HG02870 (cell line): ENCODE results near the gene EPHB1.

ENCODE experiments used
- ATAC-seq: cut with Tn5 transposase; IDR thresholded peaks from one replicate; pipeline ENCODE4 v1.9.1; 2021; ENCODE audit warnings: mild to moderate bottlenecking, moderate library complexity; ENCODE audit not compliant: unreplicated experiment

Gene EPHB1

GRCh38 chr3:135069406-135069805 is 274.3 kb downstream of the EPHB1 start:
- no peak for ATAC-seq

DNA sequence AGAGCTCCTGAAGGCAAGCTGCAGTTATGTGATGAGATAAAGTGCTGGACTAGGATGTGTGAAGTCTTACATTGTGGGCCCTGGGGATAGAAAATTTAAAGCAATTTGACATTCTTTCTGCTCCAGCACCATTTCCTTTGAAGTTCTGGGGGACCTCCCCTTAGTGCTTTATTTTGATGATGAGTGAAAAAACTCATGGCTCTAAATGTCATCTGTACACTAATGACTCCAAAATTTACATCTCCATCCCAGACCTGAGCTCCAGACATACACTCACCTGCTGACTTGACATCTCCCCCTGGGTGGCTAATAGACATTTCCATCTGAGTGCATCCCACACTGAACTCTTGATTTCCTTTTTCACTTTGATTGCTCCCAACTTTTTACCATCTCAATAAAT is 276.4 kb downstream of the EPHB1 start:
- no peak for ATAC-seq

GRCh38 chr3:135072431-135072830 is 277.4 kb downstream of the EPHB1 start:
- no peak for ATAC-seq

GRCh38 chr3:135075157-135075556 is 280.1 kb downstream of the EPHB1 start:
- no peak for ATAC-seq

DNA sequence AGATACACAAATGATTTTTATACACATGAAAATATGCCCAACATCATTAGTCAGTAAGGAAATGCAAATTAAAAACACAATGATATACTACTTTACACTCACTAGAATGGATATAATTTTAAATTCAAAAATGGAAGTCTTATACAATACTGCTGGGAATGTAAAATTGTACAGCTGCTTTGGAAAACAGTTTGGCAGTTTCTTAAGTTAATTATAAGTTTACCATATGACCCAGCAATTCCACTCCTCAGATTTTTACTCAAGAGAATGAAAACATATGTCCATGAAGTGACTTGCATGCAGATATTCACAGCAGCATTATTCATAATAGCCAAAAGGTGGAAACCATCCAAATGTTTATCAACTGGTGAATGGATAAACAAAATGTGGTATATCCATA is 281.3 kb downstream of the EPHB1 start:
- ATAC-seq, result no peak

- no peak for ATAC-seq
Measured at GRCh38 chr3:135077186-135077585, 282.1 kb downstream of the EPHB1 start.

DNA sequence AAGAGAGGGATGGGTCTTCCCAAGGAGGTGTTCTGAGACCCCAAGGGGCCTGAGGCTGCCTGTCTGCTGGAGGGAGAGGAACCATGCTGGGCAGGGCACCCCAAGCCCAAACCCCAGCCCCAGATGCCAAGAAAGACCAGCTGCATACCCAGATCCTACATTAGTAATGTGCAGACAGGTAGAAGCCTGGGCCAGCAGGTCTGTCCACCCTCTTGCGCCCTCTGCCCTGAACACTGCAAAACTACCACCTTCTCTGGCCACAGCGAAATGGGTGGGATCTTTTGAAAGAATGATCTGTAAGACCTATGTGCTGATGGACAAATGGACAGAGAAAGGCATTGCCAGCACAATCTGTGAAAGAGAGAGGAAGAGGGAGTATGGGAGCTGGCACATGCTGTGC is 283.2 kb downstream of the EPHB1 start:
- no peak for ATAC-seq

DNA sequence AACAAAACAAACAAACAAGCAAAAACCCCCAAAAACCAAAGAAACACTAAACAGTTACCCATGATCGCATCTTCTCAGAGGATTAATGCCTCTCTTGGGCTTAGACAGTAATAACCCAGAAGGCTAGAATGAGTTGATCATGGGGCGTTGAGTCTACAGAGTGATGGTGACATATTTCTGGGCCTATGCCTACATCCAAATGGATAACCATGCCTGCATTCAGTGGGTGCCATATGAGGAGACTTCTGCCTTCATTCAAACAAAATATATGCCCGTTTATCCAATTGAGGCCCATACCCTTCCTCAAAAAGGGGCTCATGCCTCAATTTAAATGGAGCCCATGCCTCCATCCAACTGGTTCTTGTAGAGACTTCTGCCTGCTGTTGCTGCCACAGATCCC is 284.0 kb downstream of the EPHB1 start:
- no peak for ATAC-seq

- ATAC-seq, result no peak
Measured at GRCh38 chr3:135081451-135081850, 286.4 kb downstream of the EPHB1 start.

- no peak for ATAC-seq
Measured at GRCh38 chr3:135081856-135082434, 286.9 kb downstream of the EPHB1 start.

GRCh38 chr3:135082706-135083105 is 287.6 kb downstream of the EPHB1 start:
- no peak for ATAC-seq

- no peak for ATAC-seq
Measured at GRCh38 chr3:135083179-135083578, 288.1 kb downstream of the EPHB1 start.

GRCh38 chr3:135083756-135084155 is 288.7 kb downstream of the EPHB1 start:
- ATAC-seq, result no peak

GRCh38 chr3:135084405-135084804 is 289.3 kb downstream of the EPHB1 start:
- no peak for ATAC-seq

GRCh38 chr3:135084976-135085375 is 289.9 kb downstream of the EPHB1 start:
- no peak for ATAC-seq

- no peak for ATAC-seq
Measured at GRCh38 chr3:135085652-135086436, 290.8 kb downstream of the EPHB1 start.

DNA sequence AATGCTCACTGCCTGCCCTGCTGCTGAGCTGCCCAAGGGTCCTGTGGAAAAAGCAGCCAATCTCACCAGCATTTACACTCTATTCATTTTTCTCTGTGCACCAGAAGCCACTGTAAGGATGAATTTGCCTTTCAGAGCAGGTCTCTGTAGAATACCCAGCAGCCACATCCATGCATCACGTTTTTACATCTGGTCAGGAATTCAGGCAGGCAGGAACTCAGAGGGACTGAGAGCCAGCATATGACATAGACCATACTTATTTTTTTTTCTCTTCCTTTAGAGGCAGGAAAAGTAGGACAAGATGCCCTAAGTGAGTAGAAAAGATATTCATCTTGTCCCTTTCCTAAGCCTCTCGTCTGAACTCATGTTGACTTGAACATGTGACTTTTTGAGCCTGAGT is 292.7 kb downstream of the EPHB1 start:
- ATAC-seq, result no peak

DNA sequence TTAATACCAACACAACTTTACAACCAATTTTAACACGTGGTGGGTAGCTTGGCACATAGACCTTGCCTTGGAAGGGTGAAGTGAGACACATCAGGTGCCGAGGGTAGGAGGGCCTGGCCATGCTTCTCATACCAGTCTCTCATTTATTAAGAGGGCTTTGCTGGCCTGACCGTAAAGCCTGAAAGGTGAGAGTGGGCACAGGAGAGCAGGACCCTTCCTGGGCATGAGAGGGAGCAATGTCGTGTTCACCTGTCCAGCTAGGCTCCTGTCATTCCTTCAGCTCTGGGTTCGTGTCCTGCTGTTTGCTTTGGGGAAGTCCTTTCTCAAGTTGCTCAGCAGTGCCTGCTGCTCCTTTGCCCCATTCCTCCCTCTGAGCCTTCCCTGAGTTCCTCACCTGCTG is 294.4 kb downstream of the EPHB1 start:
- ATAC-seq, result no peak

- ATAC-seq, result peak; percentile 50
Measured at GRCh38 chr3:135090020-135090717, 295.1 kb downstream of the EPHB1 start.

GRCh38 chr3:135091946-135092345 is 296.9 kb downstream of the EPHB1 start:
- no peak for ATAC-seq

DNA sequence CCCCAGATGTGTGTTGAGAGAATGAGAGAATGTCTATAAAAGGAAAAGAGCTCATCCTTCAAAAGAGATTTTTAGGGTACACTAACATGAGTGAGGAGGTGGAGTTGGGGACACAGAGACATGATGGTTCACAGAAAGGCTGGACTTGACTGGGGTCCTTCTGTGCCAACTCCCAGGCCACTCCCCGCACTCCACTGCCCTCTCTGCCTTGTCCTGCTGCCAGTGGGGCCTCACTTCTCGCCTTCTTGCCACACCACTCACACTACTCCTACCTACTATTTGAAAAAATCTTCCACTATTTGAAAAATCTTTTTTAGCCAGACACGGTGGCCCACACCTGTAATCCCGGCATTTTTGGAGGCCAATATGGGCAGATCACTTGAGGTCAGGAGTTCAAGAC is 298.1 kb downstream of the EPHB1 start:
- no peak for ATAC-seq

DNA sequence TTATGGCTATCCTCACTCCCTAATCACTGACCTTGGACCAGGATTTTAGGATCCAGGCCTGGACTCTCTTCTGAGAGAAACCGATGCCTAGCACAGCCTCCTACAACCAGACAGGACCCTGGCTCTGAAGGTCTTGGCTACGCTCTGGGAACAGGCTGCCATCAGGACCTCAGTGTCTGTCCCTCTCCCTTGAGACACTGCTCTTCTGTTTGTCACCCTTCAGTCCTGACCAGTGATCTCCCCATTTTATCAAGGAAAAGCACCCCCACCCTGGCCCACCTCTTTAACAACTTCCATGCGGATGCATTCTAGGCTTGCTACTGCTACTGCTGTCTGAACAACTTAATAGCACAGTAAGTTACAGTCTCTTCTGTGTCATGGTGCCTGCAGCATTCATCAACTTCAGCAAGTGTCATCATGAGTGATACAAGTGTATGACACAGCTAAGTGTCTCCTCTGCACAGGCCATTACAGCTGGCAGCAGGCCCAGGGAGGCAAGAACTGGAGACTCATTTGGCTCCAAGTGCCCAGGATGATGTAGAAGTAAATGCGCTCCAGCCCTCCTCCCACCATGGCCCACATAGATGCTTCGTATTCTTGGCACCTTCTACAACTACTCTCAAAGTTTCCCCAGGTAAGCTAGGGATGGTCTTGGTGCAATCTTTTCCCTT is 302.4 kb downstream of the EPHB1 start:
- no peak for ATAC-seq
